HCT116 (cell line): ENCODE results near the gene OR2AT4. TPM values are rescaled to one million over a fixed set of nuclear protein-coding genes. Genes with fewer than 3 reads are reported as not detected.

Source experiments
- ATAC-seq: fragments of 200-7000 bp; cut with Tn5 transposase; 2 replicates; pipeline ENCODE4 v1.9.1; 2020; ENCODE audit warnings: mild to moderate bottlenecking, moderate library complexity
- BruUV-seq: library from RNA; stranded (reverse); fragments of 400-500 nt; replicated peaks from 2 replicates; lab custom pipeline; 2021; lab: Mats Ljungman, UMichigan
- CTCF ChIA-PET: fragments of 300-600 bp; sonication (Branson Sonifier 250); formaldehyde crosslinking; loops from one replicate; lab custom pipeline; 2021; ENCODE audit warnings: antibody characterized with exemption; lab: Charles Lee
- POLR2A ChIA-PET: fragments of 300-600, 350-600 bp; sonication (Branson Sonifier 250); formaldehyde crosslinking; loops from one replicate; lab custom pipeline; 2021; ENCODE audit warnings: antibody characterized with exemption; lab: Charles Lee
- RAD21 ChIA-PET, 2 experiments: fragments of 300-600 bp; sonication (Branson Sonifier 250); formaldehyde crosslinking; loops; one replicate each; lab custom pipeline; 2023; ENCODE audit warnings: low total read pairs in 2 of 2; ENCODE audit not compliant: uncharacterized antibody in 2 of 2, unreplicated experiment in 2 of 2, low non-redundant PET in 1 of 2; lab: Charles Lee
- DNase-seq: peaks from one replicate; pipeline ENCODE4 v3.0.0-alpha.2; 2010; ENCODE audit warnings: low read depth, low spot score
- H2AFZ ChIP-seq: fragments of 200-600 bp; shearing (Covaris generic), sonication (generic); 2 replicates; pipeline ENCODE4 v1.6.1; 2017; ENCODE audit warnings: low read depth, mixed run types, mixed read lengths, antibody characterized with exemption, low read length; ENCODE audit not compliant: poor library complexity, severe bottlenecking
- H3K27ac ChIP-seq: 2 replicates; pipeline ENCODE4 v1.5.1; 2012; ENCODE audit warnings: low read depth, low read length
- H3K27me3 ChIP-seq: fragments of 200-600 bp; sonication (generic); 2 replicates; pipeline ENCODE4 v1.6.1; 2016; ENCODE audit warnings: mixed run types, low read length, mixed read lengths; ENCODE audit not compliant: insufficient read depth
- H3K36me3 ChIP-seq, 2 experiments: fragments of 200-500 bp in 1 of 2; fragments of 200-600 bp in 1 of 2; sonication (Bioruptor generic) in 1 of 2; sonication (generic) in 1 of 2; 2 replicates each; pipeline versions ENCODE4 v1.5.1 to v1.6.1; 2014 to 2016; ENCODE audit warnings: low read length in 2 of 2, inconsistent platforms in 1 of 2, mixed read lengths in 1 of 2, mixed run types in 1 of 2; ENCODE audit not compliant: insufficient read depth in 2 of 2, control insufficient read depth in 1 of 2
- H3K4me1 ChIP-seq, 2 experiments: fragments of 200-600 bp in 1 of 2; sonication (generic) in 1 of 2; 2 replicates each; pipeline versions ENCODE4 v1.5.1 to v1.6.1; 2012 to 2017; ENCODE audit warnings: low read length in 2 of 2, inconsistent platforms in 1 of 2, mild to moderate bottlenecking in 1 of 2, mixed read lengths in 1 of 2, mixed run types in 1 of 2, moderate library complexity in 1 of 2; ENCODE audit not compliant: insufficient read depth in 2 of 2, control insufficient read depth in 1 of 2
- H3K4me2 ChIP-seq: fragments of 200-600 bp; sonication (generic); 2 replicates; pipeline ENCODE4 v1.6.1; 2017; ENCODE audit warnings: mixed run types, low read length, mixed read lengths
- H3K4me3 ChIP-seq, 2 experiments: fragments of 200-600 bp in 1 of 2; sonication (generic) in 1 of 2; replicated peaks in 1 of 2; 2 replicates each; pipeline ENCODE4 v1.5.1; 2011 to 2016; ENCODE audit warnings: low read length in 2 of 2, control low read depth in 1 of 2, low read depth in 1 of 2, mild to moderate bottlenecking in 1 of 2, mixed read lengths in 1 of 2, mixed run types in 1 of 2
- H3K79me2 ChIP-seq: fragments of 200-600 bp; sonication (generic); 2 replicates; pipeline ENCODE4 v1.6.1; 2017; ENCODE audit warnings: mild to moderate bottlenecking, mixed run types, low read length, moderate library complexity, mixed read lengths; ENCODE audit not compliant: insufficient read depth
- H3K9ac ChIP-seq: fragments of 200-600 bp; sonication (generic); 2 replicates; pipeline ENCODE4 v1.6.1; 2016; ENCODE audit warnings: low read length, mixed read lengths
- H3K9me2 ChIP-seq: fragments of 200-600 bp; sonication (generic), shearing (Covaris generic); 2 replicates; pipeline ENCODE4 v1.6.1; 2017; ENCODE audit warnings: mixed run types, mild to moderate bottlenecking, moderate library complexity; ENCODE audit not compliant: insufficient read depth
- H3K9me3 ChIP-seq, 2 experiments: fragments of 200-500 bp in 1 of 2; fragments of 200-600 bp in 1 of 2; sonication (Bioruptor generic) in 1 of 2; sonication (generic) in 1 of 2; 2 replicates each; pipeline ENCODE4 v1.6.1; 2014 to 2017; ENCODE audit warnings: low read length in 2 of 2, mixed read lengths in 2 of 2, inconsistent platforms in 1 of 2, low read depth in 1 of 2, mild to moderate bottlenecking in 1 of 2, mixed run types in 1 of 2, moderate library complexity in 1 of 2; ENCODE audit not compliant: control insufficient read depth in 1 of 2, insufficient read depth in 1 of 2
- H4K20me1 ChIP-seq: fragments of 200-600 bp; sonication (generic), shearing (Covaris generic); 2 replicates; pipeline ENCODE4 v1.6.1; 2017; ENCODE audit warnings: mixed run types, mild to moderate bottlenecking, moderate library complexity; ENCODE audit not compliant: insufficient read depth
- ATF3 ChIP-seq: IDR thresholded peaks from 2 replicates; pipeline ENCODE4 v1.6.1; 2012
- CBX3 ChIP-seq: IDR thresholded peaks from 2 replicates; pipeline ENCODE4 v1.6.1; 2012; ENCODE audit warnings: low read depth
- CEBPB ChIP-seq: IDR thresholded peaks from 2 replicates; pipeline ENCODE4 v1.6.1; 2012; ENCODE audit warnings: low read depth
- CTCF ChIP-seq, 3 experiments: fragments of 200-600 bp in 1 of 3; sonication (generic) in 1 of 3; IDR thresholded peaks in 2 of 3; conservative IDR thresholded peaks in 1 of 3; 2 replicates each; pipeline ENCODE4 v1.5.1; 2012 to 2017; ENCODE audit warnings: low read depth in 2 of 3, low read length in 2 of 3, antibody characterized with exemption in 1 of 3, borderline replicate concordance in 1 of 3, control low read depth in 1 of 3, mild to moderate bottlenecking in 1 of 3, mixed read lengths in 1 of 3, mixed run types in 1 of 3, moderate library complexity in 1 of 3; ENCODE audit not compliant: insufficient read depth in 1 of 3
- EGR1 ChIP-seq: IDR thresholded peaks from 2 replicates; pipeline ENCODE4 v1.6.1; 2012; ENCODE audit warnings: low read depth
- ELF1 ChIP-seq: IDR thresholded peaks from 2 replicates; pipeline ENCODE4 v1.6.1; 2012; ENCODE audit warnings: low read depth, borderline replicate concordance
- EZH2 ChIP-seq: fragments of 200-600 bp; sonication (generic); IDR thresholded peaks from 2 replicates; pipeline ENCODE4 v1.6.1; 2017; ENCODE audit warnings: antibody characterized with exemption, mixed run types
- EZH2phosphoT487 ChIP-seq: fragments of 200-600 bp; IDR thresholded peaks from 2 replicates; pipeline ENCODE4 v1.6.1; 2018; ENCODE audit warnings: antibody characterized with exemption, borderline replicate concordance
- FOSL1 ChIP-seq: IDR thresholded peaks from 2 replicates; pipeline ENCODE4 v1.6.1; 2012; ENCODE audit warnings: low read depth
- JUND ChIP-seq: IDR thresholded peaks from 2 replicates; pipeline ENCODE4 v1.6.1; 2012
- POLR2A ChIP-seq: IDR thresholded peaks from 2 replicates; pipeline ENCODE4 v1.7.0; 2011; ENCODE audit warnings: borderline replicate concordance; ENCODE audit not compliant: insufficient read depth, insufficient read length; ENCODE audit errors: extremely low read depth
- POLR2AphosphoS5 ChIP-seq: IDR thresholded peaks from 2 replicates; pipeline ENCODE4 v1.6.1; 2011; ENCODE audit warnings: mild to moderate bottlenecking, low read depth, low read length, moderate library complexity
- RAD21 ChIP-seq: IDR thresholded peaks from 2 replicates; pipeline ENCODE4 v1.6.1; 2012; ENCODE audit warnings: low read depth, mild to moderate bottlenecking
- REST ChIP-seq: IDR thresholded peaks from 2 replicates; pipeline ENCODE4 v1.6.1; 2012; ENCODE audit warnings: low read depth
- SIN3A ChIP-seq: IDR thresholded peaks from 2 replicates; pipeline ENCODE4 v1.6.1; 2012; ENCODE audit warnings: low read depth
- SP1 ChIP-seq: IDR thresholded peaks from 2 replicates; pipeline ENCODE4 v1.6.1; 2012; ENCODE audit warnings: low read depth
- YY1 ChIP-seq: IDR thresholded peaks from 2 replicates; pipeline ENCODE4 v1.6.1; 2011; ENCODE audit warnings: low read length, low read depth, moderate library complexity, mild to moderate bottlenecking; ENCODE audit not compliant: insufficient replicate concordance; ENCODE audit errors: extremely low read depth
- ZBTB33 ChIP-seq: IDR thresholded peaks from 2 replicates; pipeline ENCODE4 v1.6.1; 2011; ENCODE audit warnings: mild to moderate bottlenecking, low read length, moderate library complexity; ENCODE audit not compliant: insufficient replicate concordance; ENCODE audit errors: extremely low read depth
- ZFX ChIP-seq: fragments of 450-650 bp; IDR thresholded peaks from 2 replicates; pipeline ENCODE4 v1.6.1; 2017
- ZNF274 ChIP-seq: fragments of 200-500 bp; sonication (Bioruptor generic); IDR thresholded peaks from 2 replicates; pipeline ENCODE4 v1.6.1; 2014; ENCODE audit warnings: mild to moderate bottlenecking, low read depth, low read length, inconsistent platforms
- intact Hi-C: fragments of 100-400 bp; cut with micrococcal nuclease; formaldehyde crosslinking; loops from 2 replicates; pipeline ENCODE4 v1.10.0; 2022
- total RNA-seq: library from RNA; stranded (reverse); gene quantifications from one replicate; pipeline ENCODE4 v1.2.1, GENCODE V29; 2021; ENCODE audit not compliant: unreplicated experiment

Gene OR2AT4
- total RNA-seq, 1 experiment from 2014 or later: not detected

GRCh38 chr11:75082601-75083216 lies 14.0 kb downstream of the OR2AT4 start:
- intact Hi-C loops: no loop called here
- Histone ChIP-seq H3K9me3 (no peaks in the 10 kb centered on the region), H3K27ac (no peak overlapping the region), H3K9ac (no peak overlapping the region), H3K27me3 (no peaks in the 10 kb centered on the region), H4K20me1 (no peaks in the 10 kb centered on the region), H3K4me3 (no peak overlapping the region), H2AFZ (no peak overlapping the region), H3K9me2 (no peaks in the 10 kb centered on the region), H3K4me2 (no peak overlapping the region), H3K79me2 (no peaks in the 10 kb centered on the region), H3K4me1 (no peaks in the 10 kb centered on the region), H3K36me3 (no peaks in the 10 kb centered on the region)
- TF ChIP-seq CEBPB: no peak
- no peak for TF ChIP-seq ZNF274
- no peak for TF ChIP-seq CBX3
- TF ChIP-seq POLR2A: no peak
- TF ChIP-seq JUND: no peak
- TF ChIP-seq YY1: no peak
- TF ChIP-seq POLR2AphosphoS5: no peak
- TF ChIP-seq EZH2: no peak
- TF ChIP-seq REST: no peak
- TF ChIP-seq SP1: no peak
- TF ChIP-seq ATF3: no peak
- TF ChIP-seq ZFX: no peak
- no peak for TF ChIP-seq RAD21
- no peak for TF ChIP-seq ELF1
- TF ChIP-seq FOSL1: no peak
- no peak for TF ChIP-seq ZBTB33
- no peak for TF ChIP-seq SIN3A
- TF ChIP-seq EGR1: no peak
- TF ChIP-seq CTCF (IDR thresholded peaks at IDR 0.05 in 2 of 3, conservative IDR thresholded peaks at IDR 0.05 in 1 of 3; ENCODE audit: borderline replicate concordance in 1 of 3, insufficient read depth in 1 of 3, low read depth in 2 of 3, low read length in 2 of 3): no peak
- no peak for TF ChIP-seq EZH2phosphoT487
- POLR2A ChIA-PET: no interaction called here
- CTCF ChIA-PET: no interaction called here
- no peak for ATAC-seq
- DNase-seq: no peak
- BruUV-seq: no TSS peak
- RAD21 ChIA-PET: no interaction called here
